K562 (cell line): ENCODE results near the gene COL9A3. TPM values are rescaled to one million over a fixed set of nuclear protein-coding genes. Genes with fewer than 3 reads are reported as not detected.

Experiments used
- BCOR ChIP-seq: fragments of 450-650 bp; IDR thresholded peaks from 2 replicates; pipeline ENCODE4 v1.6.1; 2016
- CREB1 ChIP-seq, 2 experiments: sonication (generic) in 1 of 2; formaldehyde crosslinking in 1 of 2; IDR thresholded peaks; 2 replicates each; pipeline versions ENCODE4 v1.6.1 to v1.8.0; 2012 to 2022; ENCODE audit warnings: inconsistent platforms in 1 of 2, mild to moderate bottlenecking in 1 of 2, missing genetic modification reagents in 1 of 2, moderate library complexity in 1 of 2
- ERF ChIP-seq: fragments of 450-650 bp; formaldehyde crosslinking; IDR thresholded peaks from 2 replicates; pipeline ENCODE4 v1.4.0; 2020; ENCODE audit warnings: mild to moderate bottlenecking, mixed read lengths
- MBD2 ChIP-seq: sonication (generic); IDR thresholded peaks from 2 replicates; pipeline ENCODE4 v1.6.1; 2016; ENCODE audit warnings: low read depth, borderline replicate concordance
- MNT ChIP-seq, 2 experiments: fragments of 450-650 bp; conservative IDR thresholded peaks; 2 replicates each; pipeline ENCODE4 v1.6.1; 2017; ENCODE audit warnings: mild to moderate bottlenecking in 2 of 2, moderate library complexity in 2 of 2
- RAD51 ChIP-seq: fragments of 450-650 bp; IDR thresholded peaks from 2 replicates; pipeline ENCODE4 v1.7.1; 2016; ENCODE audit warnings: low read depth, mild to moderate bottlenecking, borderline replicate concordance
- RBM14 ChIP-seq: fragments of 200-400 bp; formaldehyde crosslinking; IDR thresholded peaks from 2 replicates; pipeline ENCODE4 v1.6.1; 2018; ENCODE audit warnings: low read depth, mild to moderate bottlenecking, low read length, moderate library complexity, borderline replicate concordance; ENCODE audit not compliant: insufficient read depth
- RBM39 ChIP-seq: fragments of 200-400 bp; formaldehyde crosslinking; optimal IDR thresholded peaks from 2 replicates; pipeline ENCODE3; 2018; ENCODE audit warnings: low read depth, low read length
- THAP12 ChIP-seq: fragments of 250-450 bp; sonication (Bioruptor Pico); IDR thresholded peaks from 2 replicates; pipeline ENCODE4 v1.9.0; 2021; ENCODE audit warnings: mild to moderate bottlenecking, inconsistent platforms
- ZNF274 ChIP-seq: IDR thresholded peaks from 2 replicates; pipeline ENCODE4 v1.6.1; 2011; ENCODE audit warnings: low read depth, mild to moderate bottlenecking, low read length, moderate library complexity, borderline replicate concordance
- ZNF395 ChIP-seq: fragments of 200-800 bp; sonication (Bioruptor generic); IDR thresholded peaks from 2 replicates; pipeline ENCODE4 v1.6.1; 2017; ENCODE audit warnings: missing genetic modification characterization, missing compliant biosample characterization
- polyA plus RNA-seq, 8 experiments: library from polyadenylated mRNA; depleted of rRNA in 4 of 8; stranded (reverse) in 5 of 8; unstranded in 3 of 8; fragments of >200 nt; fragmentation: Nextera tagmentation in 2 of 8; fragmentation: Illumina TruSeq in 1 of 8; extraction: Ambion mirVana in 2 of 8; extraction: Trizol in 1 of 8; gene quantifications; 2 replicates each; pipeline versions ENCODE4 v1.2.1 to v1.2.3, GENCODE V29; 2011 to 2014; ENCODE audit warnings: inconsistent platforms in 1 of 8, missing spikeins in 1 of 8
- total RNA-seq, 7 experiments: library from RNA; depleted of rRNA in 6 of 7; stranded (reverse); fragments of >200 nt in 6 of 7; fragmentation: Illumina TruSeq in 2 of 7; extraction: Trizol in 2 of 7; gene quantifications; 2 replicates each; pipeline versions ENCODE4 v1.2.1 to v1.2.3, GENCODE V29; 2011 to 2021; ENCODE audit warnings: low replicate concordance in 1 of 7
- TF ChIP-seq, protein P1 (sequence below): fragments of 250-450 bp; sonication (Bioruptor Pico); IDR thresholded peaks from 2 replicates; pipeline ENCODE4 v1.5.0; 2021; ENCODE audit warnings: mild to moderate bottlenecking, moderate library complexity
- TF ChIP-seq, protein P2 (sequence below): sonication (generic); formaldehyde crosslinking; IDR thresholded peaks from 2 replicates; pipeline ENCODE4 v1.8.0; 2022; ENCODE audit warnings: mild to moderate bottlenecking, missing genetic modification reagents, borderline replicate concordance

COL9A3 gene
- total and polyA plus RNA-seq, 9 of the 15 experiments (the other 6 are each of a cell fraction or from before 2014, with no cell fraction given): 0.14 to 3.6 (median 0.88) TPM; not detected in 1

GRCh38 chr20:62861726-62862336 is 45.0 kb downstream of the COL9A3 start, which contains the start of gene TCFL5 (continued):
- peak; percentile 78; the same call in 1 of the 2 replicates for TF ChIP-seq ZNF395 (CRISPR knock-in tag)
- no peak for TF ChIP-seq RBM39
- TF ChIP-seq BCOR: peak; percentile 56; the same call in 1 of the 2 replicates
- peak; percentile 91 to 94 for TF ChIP-seq MNT (conservative IDR thresholded peaks at IDR 0.05)
- peak; percentile 87 for TF ChIP-seq ERF (CRISPR knock-in tag)
- 0 out of 2 replicates have a peak, but pooled peaks have one; percentile 11 for TF ChIP-seq MBD2
- TF ChIP-seq, protein P1, sequence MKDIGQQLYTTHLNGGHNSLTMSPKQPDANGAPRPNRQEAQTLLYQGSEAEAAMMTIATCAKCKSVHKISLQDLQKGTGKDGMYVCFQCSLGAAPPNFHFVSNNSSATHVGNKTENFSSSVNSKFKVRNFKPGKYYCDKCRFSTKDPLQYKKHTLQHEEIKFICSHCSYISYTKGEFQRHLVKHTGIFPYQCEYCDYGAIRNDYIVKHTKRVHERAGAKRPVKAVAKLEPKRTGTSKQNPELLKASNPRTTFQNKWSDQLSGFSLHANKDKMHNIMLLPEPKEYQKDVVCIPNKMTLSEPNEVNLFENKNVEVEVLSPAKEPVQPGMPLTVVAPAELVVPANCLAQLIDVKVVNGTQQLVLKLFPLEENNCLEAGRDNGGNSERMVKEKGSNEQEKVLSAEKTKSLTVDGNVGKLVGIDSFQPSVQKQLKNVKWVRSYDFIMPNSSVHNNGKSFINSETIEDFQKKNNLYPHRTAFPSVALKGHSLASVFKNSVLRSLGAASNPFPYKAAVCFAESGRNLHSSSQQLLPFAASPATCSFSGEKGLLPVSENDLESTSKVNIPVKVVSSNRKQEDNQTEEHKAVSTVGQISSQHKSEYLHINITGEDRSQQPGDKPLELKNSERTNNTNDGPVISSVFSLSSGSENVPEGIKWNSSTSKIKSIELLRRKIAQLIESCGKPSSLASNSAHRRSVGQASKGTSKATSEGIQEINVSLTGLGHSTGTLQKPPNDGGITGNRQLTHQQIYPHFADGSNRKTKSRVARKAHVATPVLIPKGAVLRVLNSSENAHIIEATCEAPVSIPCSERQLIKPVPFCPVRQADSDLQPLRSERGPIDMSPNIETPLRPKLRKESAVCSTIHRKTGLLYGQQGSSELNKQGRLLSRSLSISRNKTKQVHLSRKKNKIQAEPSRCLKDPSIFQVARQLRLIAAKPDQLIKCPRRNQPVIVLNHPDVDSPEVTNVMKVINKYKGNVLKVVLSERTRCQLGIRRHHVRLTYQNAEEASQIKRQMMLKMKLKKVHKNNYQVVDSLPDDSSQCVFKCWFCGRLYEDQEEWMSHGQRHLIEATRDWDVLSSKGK (CRISPR knock-in tag): no peak
- TF ChIP-seq CREB1 (IDR thresholded peaks at IDR 0.05): peak; percentile 62
- peak; percentile 74 for TF ChIP-seq CREB1 (CRISPR knock-in tag; IDR thresholded peaks at IDR 0.05)
- TF ChIP-seq ZNF274: no peak
- peak; percentile 86; the same call in 1 of the 2 replicates for TF ChIP-seq THAP12
- TF ChIP-seq RAD51: 0 out of 2 replicates have a peak, but pooled peaks have one; percentile 16
- TF ChIP-seq, protein P2, sequence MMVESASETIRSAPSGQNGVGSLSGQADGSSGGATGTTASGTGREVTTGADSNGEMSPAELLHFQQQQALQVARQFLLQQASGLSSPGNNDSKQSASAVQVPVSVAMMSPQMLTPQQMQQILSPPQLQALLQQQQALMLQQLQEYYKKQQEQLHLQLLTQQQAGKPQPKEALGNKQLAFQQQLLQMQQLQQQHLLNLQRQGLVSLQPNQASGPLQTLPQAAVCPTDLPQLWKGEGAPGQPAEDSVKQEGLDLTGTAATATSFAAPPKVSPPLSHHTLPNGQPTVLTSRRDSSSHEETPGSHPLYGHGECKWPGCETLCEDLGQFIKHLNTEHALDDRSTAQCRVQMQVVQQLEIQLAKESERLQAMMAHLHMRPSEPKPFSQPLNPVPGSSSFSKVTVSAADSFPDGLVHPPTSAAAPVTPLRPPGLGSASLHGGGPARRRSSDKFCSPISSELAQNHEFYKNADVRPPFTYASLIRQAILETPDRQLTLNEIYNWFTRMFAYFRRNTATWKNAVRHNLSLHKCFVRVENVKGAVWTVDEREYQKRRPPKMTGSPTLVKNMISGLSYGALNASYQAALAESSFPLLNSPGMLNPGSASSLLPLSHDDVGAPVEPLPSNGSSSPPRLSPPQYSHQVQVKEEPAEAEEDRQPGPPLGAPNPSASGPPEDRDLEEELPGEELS (CRISPR knock-in tag): peak; percentile 45; the same call in 1 of the 2 replicates
- no peak for TF ChIP-seq RBM14
